ENCODE results near the gene MYLK2.

MYLK2 gene

GRCh38 chr20:31862506-31862905 is 43.4 kb downstream of the MYLK2 start:
- H3K4me3 ChIP-seq (ENCODE audit: low read depth, low read length): no peak overlapping the region
- TF ChIP-seq CTCF (IDR thresholded peaks at IDR 0.05; ENCODE audit: low read depth, low read length): no peak

GRCh38 chr20:31863296-31864085 is 44.3 kb downstream of the MYLK2 start:
- no peak overlapping the region for H3K4me3 ChIP-seq (ENCODE audit: low read depth, low read length)
- no peak for TF ChIP-seq CTCF (IDR thresholded peaks at IDR 0.05; ENCODE audit: low read depth, low read length)

GRCh38 chr20:31864521-31865400 is 45.6 kb downstream of the MYLK2 start:
- TF ChIP-seq CTCF (IDR thresholded peaks at IDR 0.05; ENCODE audit: low read depth, low read length): no peak
- H3K4me3 ChIP-seq (ENCODE audit: low read depth, low read length): no peak overlapping the region

DNA sequence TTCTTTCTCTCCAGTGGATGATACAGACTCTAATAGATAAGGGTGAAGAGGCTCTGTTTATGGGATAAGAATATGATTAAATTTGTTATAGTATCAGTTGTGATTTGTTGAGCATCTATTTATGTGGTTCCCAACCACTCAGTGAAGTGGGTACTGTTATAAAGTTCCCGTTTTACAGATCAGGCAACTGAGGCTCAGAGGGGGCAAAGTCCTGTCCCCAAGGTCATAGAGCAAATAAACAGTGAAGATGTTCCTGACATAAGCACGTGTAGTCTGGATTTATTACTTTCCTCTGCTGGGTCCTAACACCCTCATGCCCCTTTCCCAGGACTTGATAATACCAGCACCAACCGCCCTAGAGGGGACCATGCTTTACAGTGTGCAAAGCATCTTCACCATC is 47.1 kb downstream of the MYLK2 start:
- no peak overlapping the region for H3K4me3 ChIP-seq (ENCODE audit: low read depth, low read length)
- TF ChIP-seq CTCF (IDR thresholded peaks at IDR 0.05; ENCODE audit: low read depth, low read length): no peak

GRCh38 chr20:31868853-31869672 is 49.9 kb downstream of the MYLK2 start:
- no peak overlapping the region for H3K4me3 ChIP-seq (ENCODE audit: low read depth, low read length)
- no peak for TF ChIP-seq CTCF (IDR thresholded peaks at IDR 0.05; ENCODE audit: low read depth, low read length)

GRCh38 chr20:31869673-31869941 is 50.5 kb downstream of the MYLK2 start:
- TF ChIP-seq CTCF (IDR thresholded peaks at IDR 0.05; ENCODE audit: low read depth, low read length): no peak
- H3K4me3 ChIP-seq (ENCODE audit: low read depth, low read length): no peak overlapping the region

Measured in WI38 (cell line).